GM23248 (cell line): ENCODE results near the gene NHSL1. TPM values are rescaled to one million over a fixed set of nuclear protein-coding genes. Genes with fewer than 3 reads are reported as not detected.

Source experiments
- DNase-seq: peaks from one replicate; pipeline ENCODE4 v3.0.0-alpha.2; 2015
- H2AFZ ChIP-seq: fragments of 200-600 bp; sonication (generic); 2 replicates; pipeline ENCODE4 v1.6.1; 2016; ENCODE audit warnings: antibody characterized with exemption
- H3F3A ChIP-seq: fragments of 200-600 bp; sonication (generic); 2 replicates; pipeline ENCODE4 v1.6.1; 2016; ENCODE audit warnings: mild to moderate bottlenecking, antibody characterized with exemption, mixed run types; ENCODE audit not compliant: insufficient read depth
- H3K27ac ChIP-seq: fragments of 200-600 bp; sonication (generic); 2 replicates; pipeline ENCODE4 v1.5.1; 2016; ENCODE audit warnings: mild to moderate bottlenecking
- H3K27me3 ChIP-seq: fragments of 200-600 bp; sonication (generic); replicated peaks from 2 replicates; pipeline ENCODE4 v1.6.1; 2016; ENCODE audit warnings: mild to moderate bottlenecking; ENCODE audit not compliant: insufficient read depth
- H3K36me3 ChIP-seq: fragments of 200-600 bp; sonication (generic); 2 replicates; pipeline ENCODE4 v1.6.1; 2016; ENCODE audit warnings: low read depth, mild to moderate bottlenecking
- H3K4me1 ChIP-seq: fragments of 200-600 bp; sonication (generic); 2 replicates; pipeline ENCODE4 v1.6.1; 2016; ENCODE audit warnings: mild to moderate bottlenecking; ENCODE audit not compliant: insufficient read depth
- H3K4me2 ChIP-seq: fragments of 200-600 bp; sonication (generic); one replicate; pipeline ENCODE4 v1.6.1; 2016; ENCODE audit warnings: mild to moderate bottlenecking; ENCODE audit not compliant: unreplicated experiment
- H3K4me3 ChIP-seq: fragments of 200-600 bp; sonication (generic); 2 replicates; pipeline ENCODE4 v1.5.1; 2016; ENCODE audit warnings: mild to moderate bottlenecking
- H3K79me2 ChIP-seq: fragments of 200-600 bp; sonication (generic); 2 replicates; pipeline ENCODE4 v1.6.1; 2016; ENCODE audit warnings: mild to moderate bottlenecking; ENCODE audit not compliant: insufficient read depth
- H3K9ac ChIP-seq: fragments of 200-600 bp; sonication (generic); 2 replicates; pipeline ENCODE4 v1.6.1; 2016; ENCODE audit warnings: mild to moderate bottlenecking
- H3K9me2 ChIP-seq: fragments of 200-600 bp; sonication (generic); 2 replicates; pipeline ENCODE4 v1.6.1; 2016; ENCODE audit warnings: mixed run types, mild to moderate bottlenecking, moderate library complexity; ENCODE audit not compliant: insufficient read depth
- H3K9me3 ChIP-seq: fragments of 200-600 bp; sonication (generic); one replicate; pipeline ENCODE4 v1.6.1; 2017; ENCODE audit warnings: low read depth
- H4K20me1 ChIP-seq: fragments of 200-600 bp; sonication (generic); 2 replicates; pipeline ENCODE4 v1.6.0; 2016; ENCODE audit not compliant: insufficient read depth
- EZH2 ChIP-seq: fragments of 200-600 bp; sonication (generic); IDR thresholded peaks from 2 replicates; pipeline ENCODE4 v1.6.1; 2018; ENCODE audit warnings: antibody characterized with exemption, mild to moderate bottlenecking; ENCODE audit not compliant: insufficient read depth, poor library complexity, severe bottlenecking
- EZH2phosphoT487 ChIP-seq: fragments of 200-600 bp; sonication (generic); IDR thresholded peaks from 2 replicates; pipeline ENCODE4 v1.6.1; 2018; ENCODE audit warnings: antibody characterized with exemption, moderate library complexity, mild to moderate bottlenecking, low read depth; ENCODE audit not compliant: insufficient read depth
- WGBS, 2 experiments: methylation state at CpG; one replicate each; pipeline ENCODE4 v1.1.6; 2015 to 2017; ENCODE audit warnings: low lambda C conversion rate in 2 of 2, low coverage in 1 of 2; ENCODE audit errors: missing lambda C conversion rate in 2 of 2; 5-methylcytosine and 5-hydroxymethylcytosine counted together
- in situ Hi-C: fragments of 300-500 bp; cut with MboI; formaldehyde crosslinking; loops from 2 replicates; pipeline ENCODE4 v1.15.0; 2020
- polyA plus RNA-seq: library from polyadenylated mRNA; unstranded; fragments of >200 nt; fragmentation: Nextera tagmentation; extraction: Ambion mirVana; gene quantifications from 2 replicates; pipeline ENCODE4 v1.2.1, GENCODE V29; 2016
- total RNA-seq: library from RNA; depleted of rRNA; stranded (reverse); fragments of >200 nt; shearing (Covaris generic); gene quantifications from 2 replicates; pipeline ENCODE4 v1.2.3, GENCODE V29; 2014

NHSL1 gene
- total and polyA plus RNA-seq, 2 experiments from 2014 or later = 3.3 to 9.4 TPM

DNA sequence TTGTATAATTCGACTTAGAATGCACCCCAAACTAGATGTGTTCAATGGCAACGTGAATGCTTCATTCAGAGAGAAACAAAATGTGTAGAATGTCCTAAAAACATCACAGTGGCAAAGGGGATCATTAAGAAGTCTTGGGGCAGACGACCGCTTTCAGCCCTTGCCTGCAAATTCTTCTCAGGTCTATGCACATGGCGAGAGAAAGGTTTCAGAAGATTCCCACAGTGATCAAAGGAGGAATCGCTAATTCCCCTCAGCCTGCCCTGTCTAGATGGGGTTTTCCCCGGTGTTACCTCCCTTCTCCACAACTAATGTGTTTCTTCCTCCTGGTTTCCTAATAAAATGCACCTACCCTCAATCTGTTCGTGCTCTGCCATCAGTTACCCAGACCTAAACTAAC, 13.3 kb upstream of the NHSL1 start:
- no peak for DNase-seq
- H3F3A ChIP-seq = no peaks in the 10 kb centered on the region
- H3K9me2 ChIP-seq = no peaks in the 10 kb centered on the region
- no peaks in the 10 kb centered on the region for H3K4me1 ChIP-seq
- H3K4me2 ChIP-seq = no peak overlapping the region
- in situ Hi-C loops = loop anchor here (25.0 kb wide), 1 partner anchor 400 kb away; the partner anchor contains the start of gene PERP
- no peaks in the 10 kb centered on the region for H4K20me1 ChIP-seq
- WGBS, 2 experiments = 84 to 92% methylated on average over 8 of the region's 8 CpGs
- H2AFZ ChIP-seq = no peak overlapping the region
- no peak overlapping the region for H3K9ac ChIP-seq
- no peaks in the 10 kb centered on the region for H3K36me3 ChIP-seq
- no peaks in the 10 kb centered on the region for H3K9me3 ChIP-seq
- no peak overlapping the region for H3K27ac ChIP-seq
- no peak overlapping the region for H3K4me3 ChIP-seq
- H3K27me3 ChIP-seq = no peaks in the 10 kb centered on the region
- no peak for TF ChIP-seq EZH2phosphoT487
- no peak for TF ChIP-seq EZH2
- H3K79me2 ChIP-seq = no peaks in the 10 kb centered on the region

DNA sequence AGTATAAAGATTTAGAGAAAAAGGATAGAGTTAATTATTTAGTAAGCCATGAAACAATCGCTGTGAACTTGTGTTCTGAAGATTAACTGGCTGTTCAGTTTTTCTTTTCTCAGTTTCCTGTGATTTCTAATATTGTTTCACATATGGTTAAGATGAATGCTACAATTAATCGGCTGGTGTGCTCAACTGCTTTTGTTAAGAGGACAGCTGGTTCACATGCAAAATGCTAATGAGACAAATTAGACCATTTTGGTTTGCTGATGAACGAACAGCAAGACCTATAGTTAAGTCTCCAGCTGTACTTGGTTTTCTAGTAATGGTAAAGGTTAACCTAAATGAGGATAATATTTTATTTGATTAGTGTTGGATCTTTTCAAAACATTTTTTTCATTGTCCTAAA, 10.8 kb upstream of the NHSL1 start:
- H3K27ac ChIP-seq = no peak overlapping the region
- no peaks in the 10 kb centered on the region for H3K36me3 ChIP-seq
- in situ Hi-C loops = loop anchor here (25.0 kb wide), 1 partner anchor 398 kb away; the partner anchor contains the start of gene PERP
- no peak overlapping the region for H3K4me3 ChIP-seq
- no peaks in the 10 kb centered on the region for H3K9me2 ChIP-seq
- H3K9ac ChIP-seq = no peak overlapping the region
- H3K27me3 ChIP-seq = no peaks in the 10 kb centered on the region
- H2AFZ ChIP-seq = no peak overlapping the region
- no peaks in the 10 kb centered on the region for H3K79me2 ChIP-seq
- H3K4me1 ChIP-seq = no peaks in the 10 kb centered on the region
- H4K20me1 ChIP-seq = no peaks in the 10 kb centered on the region
- no peaks in the 10 kb centered on the region for H3K9me3 ChIP-seq
- TF ChIP-seq EZH2phosphoT487 = no peak
- no peaks in the 10 kb centered on the region for H3F3A ChIP-seq
- H3K4me2 ChIP-seq = no peak overlapping the region
- no peak for DNase-seq
- 73 to 79% methylated on average over 3 of the region's 3 CpGs for WGBS, 2 experiments

DNA sequence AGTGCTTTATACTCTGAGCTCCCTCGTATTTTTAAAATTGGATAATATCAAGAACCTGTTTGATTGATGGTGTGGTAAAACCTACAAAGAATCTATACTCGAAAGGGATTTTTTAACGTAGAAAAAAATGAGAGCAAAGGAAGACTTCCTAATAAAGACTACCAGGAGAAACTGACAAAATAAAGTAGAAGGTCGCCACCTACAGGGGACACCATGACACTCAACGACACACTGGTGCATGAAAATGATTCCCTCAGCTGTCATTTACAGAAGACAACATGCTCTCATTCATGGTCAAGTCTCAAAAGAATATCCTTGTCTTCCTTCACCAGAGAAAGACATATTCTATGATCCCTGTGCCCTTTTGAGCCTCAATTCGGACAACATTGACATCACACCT, 10.1 kb upstream of the NHSL1 start:
- TF ChIP-seq EZH2 (no peak), EZH2phosphoT487 (no peak)
- Histone ChIP-seq H4K20me1 (no peaks in the 10 kb centered on the region), H3K79me2 (no peaks in the 10 kb centered on the region), H3K4me2 (no peak overlapping the region), H3K4me1 (no peaks in the 10 kb centered on the region), H3K36me3 (no peaks in the 10 kb centered on the region), H3K27me3 (no peaks in the 10 kb centered on the region), H2AFZ (no peak overlapping the region), H3K9me2 (no peaks in the 10 kb centered on the region), H3K9me3 (no peaks in the 10 kb centered on the region), H3F3A (no peaks in the 10 kb centered on the region), H3K4me3 (no peak overlapping the region), H3K9ac (no peak overlapping the region), H3K27ac (no peak overlapping the region)
- in situ Hi-C loops = loop anchor here (5.0 to 25.0 kb wide), 2 partner anchors 77 to 397 kb away; partner anchors contain the start of gene PERP
- peak; percentile 61 for DNase-seq
- 64 to 65% methylated on average over 6 of the region's 6 CpGs for WGBS, 2 experiments

DNA sequence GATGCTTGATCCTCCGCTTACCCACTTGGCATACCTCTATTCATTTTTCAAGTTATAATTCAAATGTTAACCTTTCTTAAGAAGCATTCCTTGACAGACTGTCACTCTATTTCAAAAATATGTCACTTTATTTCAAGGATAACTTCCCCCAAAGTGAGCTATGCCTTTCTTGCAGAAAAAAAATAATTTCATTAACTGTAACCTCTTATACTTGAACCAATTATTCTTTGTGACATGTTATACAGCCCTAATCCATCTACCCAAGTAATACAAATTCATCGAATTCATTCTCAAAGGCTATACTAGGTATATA, 9.3 kb upstream of the NHSL1 start:
- 90 to 97% methylated on average over 2 of the region's 2 CpGs for WGBS, 2 experiments
- TF ChIP-seq EZH2 (no peak), EZH2phosphoT487 (no peak)
- H3K9me3 ChIP-seq = no peaks in the 10 kb centered on the region
- H4K20me1 ChIP-seq = no peaks in the 10 kb centered on the region
- no peak overlapping the region for H3K9ac ChIP-seq
- H3K4me1 ChIP-seq = no peaks in the 10 kb centered on the region
- H3K79me2 ChIP-seq = no peaks in the 10 kb centered on the region
- no peaks in the 10 kb centered on the region for H3K27me3 ChIP-seq
- H3K4me3 ChIP-seq = no peak overlapping the region
- no peaks in the 10 kb centered on the region for H3K9me2 ChIP-seq
- H3K4me2 ChIP-seq = no peak overlapping the region
- no peak overlapping the region for H2AFZ ChIP-seq
- H3K27ac ChIP-seq = no peak overlapping the region
- no peaks in the 10 kb centered on the region for H3F3A ChIP-seq
- no peaks in the 10 kb centered on the region for H3K36me3 ChIP-seq
- in situ Hi-C loops = loop anchor here (5.0 to 25.0 kb wide), 2 partner anchors 76 to 396 kb away; partner anchors contain the start of gene PERP
- no peak for DNase-seq

DNA sequence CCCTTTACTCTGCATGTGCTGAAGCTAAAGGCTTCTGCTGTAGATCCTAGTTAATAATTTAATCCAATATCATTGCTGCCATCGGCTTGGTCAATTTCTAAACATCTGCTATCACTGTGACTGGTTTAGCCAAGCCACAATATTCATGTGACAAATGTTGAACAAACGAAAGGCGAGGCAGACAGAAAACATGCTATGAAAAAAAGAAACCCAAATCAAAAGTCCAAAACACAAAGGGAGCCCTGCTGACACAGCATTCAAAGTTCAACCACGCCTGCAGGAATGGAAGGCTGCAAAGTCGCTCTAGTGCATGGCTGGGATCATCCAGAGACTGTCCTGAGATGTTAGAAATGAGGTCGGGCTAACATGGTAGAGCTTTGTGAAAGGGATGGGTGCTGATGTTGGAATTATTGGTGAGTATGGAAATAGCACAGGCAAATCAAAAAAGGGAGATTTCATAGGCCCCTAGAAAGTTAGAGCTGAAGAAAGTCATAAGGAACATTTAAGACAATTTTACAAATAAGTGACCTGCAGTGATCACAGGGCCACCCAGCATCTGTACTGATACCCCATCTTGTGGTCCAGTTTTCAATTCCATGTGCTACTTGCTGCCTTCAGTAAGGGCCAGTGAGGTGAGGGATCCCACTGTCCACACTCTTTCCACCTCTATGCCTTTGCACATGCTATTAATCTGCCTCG, 8.8 kb upstream of the NHSL1 start:
- no peak overlapping the region for H3K4me2 ChIP-seq
- H3K36me3 ChIP-seq = no peaks in the 10 kb centered on the region
- no peaks in the 10 kb centered on the region for H3K79me2 ChIP-seq
- H3K9ac ChIP-seq = no peak overlapping the region
- H3K27me3 ChIP-seq = no peaks in the 10 kb centered on the region
- H3K4me1 ChIP-seq = no peaks in the 10 kb centered on the region
- no peaks in the 10 kb centered on the region for H3K9me3 ChIP-seq
- in situ Hi-C loops = loop anchor here (5.0 to 25.0 kb wide), 2 partner anchors 76 to 396 kb away; partner anchors contain the start of gene PERP
- no peak overlapping the region for H2AFZ ChIP-seq
- 66 to 71% methylated on average over 7 of the region's 7 CpGs for WGBS, 2 experiments
- no peaks in the 10 kb centered on the region for H3F3A ChIP-seq
- no peak for DNase-seq
- no peak overlapping the region for H3K4me3 ChIP-seq
- TF ChIP-seq EZH2 (no peak), EZH2phosphoT487 (no peak)
- H4K20me1 ChIP-seq = no peaks in the 10 kb centered on the region
- no peak overlapping the region for H3K27ac ChIP-seq
- no peaks in the 10 kb centered on the region for H3K9me2 ChIP-seq
